ENCODE measurements around the gene TNRC18. TPM values are rescaled to one million over a fixed set of nuclear protein-coding genes. Genes with fewer than 3 reads are reported as not detected.
A peak's percentile ranks its signal among the peaks of the same experiment; 100 is the strongest.

The TNRC18 gene
- total RNA-seq, 1 donor from 2014 or later: 118 TPM

GRCh38 chr7:5421714-5422395 lies 1.8 kb downstream of the TNRC18 start:
- Histone ChIP-seq H3K27me3 (no peaks in the 10 kb centered on the region), H3K4me3 (peak overlapping the region; percentile 83), H3K9me3 (no peaks in the 10 kb centered on the region), H3K36me3 (no peaks in the 10 kb centered on the region), H3K4me1 (peaks cover 26% of the 10 kb centered on the region), H3K27ac (peak overlapping the region; percentile 97)
- no peak for TF ChIP-seq CTCF (IDR thresholded peaks at IDR 0.05)
- DNase-seq (peak; percentile 78), ATAC-seq (no peak)
- intact Hi-C loops (cut with DNase I): no loop called here

GRCh38 chr7:5420881-5421713 lies 2.5 kb downstream of the TNRC18 start:
- peaks cover 26% of the 10 kb centered on the region for H3K4me1 ChIP-seq
- peaks cover 5% of the 10 kb centered on the region for H3K36me3 ChIP-seq
- peak overlapping the region; percentile 83 for H3K4me3 ChIP-seq
- peak overlapping the region; percentile 97 for H3K27ac ChIP-seq
- no peaks in the 10 kb centered on the region for H3K27me3 ChIP-seq
- intact Hi-C loops (cut with DNase I): no loop called here
- TF ChIP-seq CTCF (IDR thresholded peaks at IDR 0.05): no peak
- no peaks in the 10 kb centered on the region for H3K9me3 ChIP-seq
- DNase-seq: peak; percentile 77
- no peak for ATAC-seq

- H3K4me3 ChIP-seq: peak overlapping the region; percentile 83
- DNase-seq (peak; percentile 75), ATAC-seq (no peak)
- no peak for TF ChIP-seq CTCF (IDR thresholded peaks at IDR 0.05)
- no peaks in the 10 kb centered on the region for H3K9me3 ChIP-seq
- no peaks in the 10 kb centered on the region for H3K27me3 ChIP-seq
- peak overlapping the region; percentile 97 for H3K27ac ChIP-seq
- peaks cover 5% of the 10 kb centered on the region for H3K36me3 ChIP-seq
- intact Hi-C loops (cut with DNase I): no loop called here
- peaks cover 29% of the 10 kb centered on the region for H3K4me1 ChIP-seq
Measured at GRCh38 chr7:5420067-5420880, 3.4 kb downstream of the TNRC18 start.

- Histone ChIP-seq H3K4me3 (peak overlapping the region; percentile 83), H3K27ac (peak overlapping the region; percentile 97), H3K9me3 (no peaks in the 10 kb centered on the region), H3K27me3 (no peaks in the 10 kb centered on the region), H3K4me1 (peaks cover 35% of the 10 kb centered on the region), H3K36me3 (peaks cover 5% of the 10 kb centered on the region)
- ATAC-seq: no peak
- peak; percentile 70 for DNase-seq
- intact Hi-C loops (cut with DNase I): no loop called here
- no peak for TF ChIP-seq CTCF (IDR thresholded peaks at IDR 0.05)
Measured at GRCh38 chr7:5419539-5420066, 4.0 kb downstream of the TNRC18 start.

GRCh38 chr7:5418285-5418582 lies 5.4 kb downstream of the TNRC18 start:
- Histone ChIP-seq H3K27ac (peak overlapping the region; percentile 97), H3K9me3 (no peaks in the 10 kb centered on the region), H3K27me3 (no peaks in the 10 kb centered on the region), H3K4me1 (peaks cover 36% of the 10 kb centered on the region), H3K4me3 (peak overlapping the region; percentile 83), H3K36me3 (peaks cover 5% of the 10 kb centered on the region)
- ATAC-seq: no peak
- no peak for TF ChIP-seq CTCF (IDR thresholded peaks at IDR 0.05)
- no peak for DNase-seq
- intact Hi-C loops (cut with DNase I): no loop called here

Measured in upper lobe of right lung (tissue), 1 donor.